PFSK-1 (cell line): ENCODE data around the gene HSPG2.

Source experiments
- FOXP2 ChIP-seq: optimal IDR thresholded peaks from 2 replicates; pipeline ENCODE3; 2011; ENCODE audit warnings: borderline replicate concordance, control low read depth, inconsistent platforms; ENCODE audit not compliant: insufficient read depth; ENCODE audit errors: extremely low read length, extremely low read depth
- POLR2AphosphoS5 ChIP-seq: IDR thresholded peaks from 2 replicates; pipeline ENCODE4 v1.6.1; 2012; ENCODE audit warnings: low read depth, mild to moderate bottlenecking, control low read depth, low read length, moderate library complexity
- REST ChIP-seq, 2 experiments: IDR thresholded peaks; 2 replicates each; pipeline versions ENCODE4 v1.6.1 to v1.8.0; 2011 to 2012; ENCODE audit warnings: low read depth in 2 of 2, low read length in 2 of 2, control low read depth in 1 of 2, inconsistent platforms in 1 of 2, mild to moderate bottlenecking in 1 of 2, moderate library complexity in 1 of 2; ENCODE audit not compliant: insufficient read depth in 1 of 2
- SIN3A ChIP-seq: IDR thresholded peaks from 2 replicates; pipeline ENCODE4 v1.6.1; 2012; ENCODE audit warnings: mild to moderate bottlenecking, low read length, moderate library complexity, borderline replicate concordance; ENCODE audit not compliant: insufficient read depth
- TAF1 ChIP-seq: IDR thresholded peaks from 2 replicates; pipeline ENCODE4 v1.6.1; 2012; ENCODE audit warnings: low read length, control low read depth, borderline replicate concordance; ENCODE audit not compliant: insufficient read depth

The HSPG2 gene

DNA sequence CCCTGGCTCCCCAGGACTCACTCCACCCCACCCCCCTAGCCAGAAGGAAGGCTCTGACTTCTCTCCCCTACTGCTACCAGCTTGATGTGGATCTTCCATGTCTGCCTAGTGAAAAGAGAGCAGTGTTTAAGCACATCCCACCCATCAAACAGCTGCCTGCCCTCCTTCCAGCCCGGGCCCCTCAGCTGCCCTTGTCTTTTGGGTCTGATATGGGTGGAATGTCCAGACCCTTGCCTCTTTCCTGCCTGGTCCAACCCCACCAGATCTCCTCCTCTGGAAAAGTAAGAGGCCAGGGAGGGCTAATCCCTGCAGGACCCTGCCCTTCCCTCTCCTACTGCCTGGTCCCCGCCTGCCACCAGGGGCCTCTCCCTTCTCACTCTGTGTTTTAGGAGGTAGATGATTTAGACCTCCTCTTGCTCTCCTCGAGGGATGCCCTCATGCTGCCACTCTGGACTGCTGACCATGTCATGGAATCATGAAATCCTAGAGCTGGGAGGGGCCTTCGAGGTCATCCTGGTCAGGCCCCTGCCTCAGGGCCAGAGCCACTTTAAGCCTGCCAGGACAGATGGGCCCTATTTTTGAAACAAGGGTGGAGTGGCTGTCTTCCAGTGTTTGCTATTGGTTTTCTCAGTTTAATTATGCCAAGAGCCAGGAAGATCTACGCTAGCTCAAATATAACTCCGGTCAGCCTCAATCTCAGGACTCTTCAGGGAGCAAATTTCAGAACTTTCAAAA lies 15.8 kb upstream of the HSPG2 start:
- TF ChIP-seq TAF1 (no peak), REST (IDR thresholded peaks at IDR 0.05; ENCODE audit: insufficient read depth in 1 of 2, low read depth in 2 of 2, low read length in 2 of 2) (no peak), FOXP2 (no peak), POLR2AphosphoS5 (no peak), SIN3A (no peak)

DNA sequence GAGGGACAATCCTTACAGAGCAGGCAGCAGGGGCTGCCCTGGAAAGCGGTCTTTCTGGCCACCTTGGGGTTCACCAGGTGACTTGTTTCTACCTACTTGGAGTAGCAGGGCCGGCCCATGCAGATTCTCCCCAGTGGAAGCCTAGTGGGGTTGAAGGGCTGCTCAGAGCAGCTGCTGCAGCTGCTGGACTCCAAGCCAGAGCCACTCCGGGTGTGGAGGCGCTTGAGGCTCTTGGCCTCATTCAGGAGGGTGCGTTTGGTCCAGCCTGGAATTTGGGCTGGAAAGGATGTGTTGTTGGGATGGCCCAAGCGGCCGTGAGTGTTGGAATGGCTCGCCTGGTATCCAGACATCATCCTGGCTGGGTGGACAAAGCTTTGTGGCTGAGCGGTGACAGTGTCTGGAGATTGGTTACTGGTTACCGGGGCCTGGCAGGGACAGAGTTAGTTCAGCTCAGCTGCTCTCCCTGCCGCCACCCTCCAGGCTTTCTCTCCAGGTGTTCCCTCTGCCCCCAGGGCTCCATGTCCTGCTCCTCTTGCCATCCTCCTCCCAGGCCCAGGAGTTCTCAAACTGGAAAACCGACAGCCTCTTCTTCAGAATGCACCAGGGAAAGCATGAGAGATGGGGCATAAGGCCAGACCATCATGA lies 14.2 kb upstream of the HSPG2 start:
- TF ChIP-seq FOXP2 (no peak), TAF1 (no peak), SIN3A (no peak), POLR2AphosphoS5 (no peak), REST (IDR thresholded peaks at IDR 0.05; ENCODE audit: insufficient read depth in 1 of 2, low read depth in 2 of 2, low read length in 2 of 2) (no peak)

DNA sequence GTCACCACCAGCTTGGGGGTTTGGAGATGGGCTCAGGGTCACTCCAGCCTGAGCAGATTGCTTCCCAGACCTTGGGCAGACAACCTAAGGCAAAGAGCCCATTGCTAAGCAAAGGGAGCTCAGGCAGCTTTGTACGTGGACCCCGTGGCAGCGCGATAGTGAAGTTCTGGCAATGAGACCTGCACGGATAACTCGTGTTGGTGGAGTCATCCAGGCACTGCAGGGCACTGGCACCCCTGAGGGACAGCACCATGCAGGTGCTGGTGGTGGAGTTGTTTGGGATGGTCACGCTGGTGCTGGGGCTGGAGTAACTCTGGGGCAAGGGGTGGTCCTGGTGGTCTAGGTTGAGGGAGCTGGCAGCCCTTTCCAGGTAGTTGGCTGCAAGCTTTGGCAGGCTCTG lies 13.6 kb upstream of the HSPG2 start:
- no peak for TF ChIP-seq POLR2AphosphoS5
- TF ChIP-seq REST (IDR thresholded peaks at IDR 0.05; ENCODE audit: insufficient read depth in 1 of 2, low read depth in 2 of 2, low read length in 2 of 2): no peak
- no peak for TF ChIP-seq SIN3A
- no peak for TF ChIP-seq FOXP2
- TF ChIP-seq TAF1: no peak

DNA sequence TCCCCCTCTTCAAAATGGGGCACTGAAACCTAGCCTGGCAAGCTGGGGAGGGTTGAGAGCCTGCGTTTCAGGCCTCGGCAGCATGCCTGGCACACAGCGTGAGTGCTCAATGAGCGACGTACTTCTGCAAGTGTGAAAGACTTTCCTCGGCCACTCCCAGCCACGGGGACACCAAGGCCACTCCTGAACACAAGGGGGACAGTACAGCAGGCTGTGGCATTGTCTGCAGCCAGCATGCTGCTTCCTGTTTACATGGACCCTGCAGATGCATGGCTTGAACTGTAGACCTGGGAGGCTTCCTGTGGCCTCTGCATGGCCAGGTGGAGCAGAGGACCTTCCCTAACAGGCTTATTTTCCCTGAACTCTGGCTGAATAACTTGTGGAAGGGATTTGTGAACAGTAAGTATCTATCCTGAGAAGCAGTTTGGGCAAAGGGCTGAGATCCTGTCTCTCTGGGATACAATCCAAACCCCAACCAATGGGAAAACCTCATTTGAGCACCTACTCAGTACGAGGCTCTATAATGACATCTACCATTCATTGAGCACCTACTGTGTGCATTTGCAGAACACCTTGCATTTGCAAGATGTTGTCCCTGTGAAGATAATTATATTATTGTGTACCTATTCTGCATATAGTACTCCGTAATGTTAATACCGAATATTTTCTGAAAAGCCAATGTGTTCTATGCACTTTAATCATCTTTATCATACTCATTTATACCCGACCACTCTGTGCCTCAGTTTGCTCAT lies 9.9 kb upstream of the HSPG2 start:
- peak; percentile 96 for TF ChIP-seq FOXP2
- TF ChIP-seq SIN3A: no peak
- TF ChIP-seq POLR2AphosphoS5: no peak
- TF ChIP-seq REST (IDR thresholded peaks at IDR 0.05; ENCODE audit: insufficient read depth in 1 of 2, low read depth in 2 of 2, low read length in 2 of 2): no peak
- TF ChIP-seq TAF1: no peak
